Smooth muscle cell (in vitro differentiated cells): ENCODE measurements around the gene CLIC3. TPM values are rescaled to one million over a fixed set of nuclear protein-coding genes. Genes with fewer than 3 reads are reported as not detected.

Experiments
- DNase-seq: peaks from one replicate; lab custom pipeline; 2025; ENCODE audit not compliant: unreplicated experiment; lab: John Stamatoyannopoulos, UW
- H2AFZ ChIP-seq: fragments of 200-600 bp; sonication (generic); 2 replicates; pipeline ENCODE4 v1.6.0; 2016; ENCODE audit warnings: antibody characterized with exemption, low read depth, mild to moderate bottlenecking
- H3F3A ChIP-seq: fragments of 200-600 bp; sonication (generic); 2 replicates; pipeline ENCODE4 v1.6.0; 2017; ENCODE audit warnings: antibody characterized with exemption, low read depth
- H3K27ac ChIP-seq: fragments of 200-600 bp; sonication (generic); 2 replicates; pipeline ENCODE4 v1.5.1; 2016; ENCODE audit warnings: low read depth, mild to moderate bottlenecking
- H3K27me3 ChIP-seq: fragments of 200-600 bp; sonication (generic); 2 replicates; pipeline ENCODE4 v1.6.1; 2016; ENCODE audit warnings: low read depth, mild to moderate bottlenecking
- H3K36me3 ChIP-seq: fragments of 200-600 bp; sonication (generic); 2 replicates; pipeline ENCODE4 v1.5.1; 2016; ENCODE audit warnings: low read depth
- H3K4me1 ChIP-seq: fragments of 200-600 bp; sonication (generic); 2 replicates; pipeline ENCODE4 v1.5.1; 2016; ENCODE audit warnings: low read depth
- H3K4me2 ChIP-seq: fragments of 200-600 bp; sonication (generic); 2 replicates; pipeline ENCODE4 v1.6.0; 2016; ENCODE audit warnings: mild to moderate bottlenecking
- H3K4me3 ChIP-seq: fragments of 200-600 bp; sonication (generic); 2 replicates; pipeline ENCODE4 v1.5.1; 2016; ENCODE audit warnings: mild to moderate bottlenecking
- H3K79me2 ChIP-seq: fragments of 200-600 bp; sonication (generic); 2 replicates; pipeline ENCODE4 v1.6.0; 2016; ENCODE audit warnings: low read depth, mild to moderate bottlenecking
- H3K9ac ChIP-seq: fragments of 200-600 bp; sonication (generic); 2 replicates; pipeline ENCODE4 v1.6.0; 2016; ENCODE audit warnings: low read depth
- H3K9me3 ChIP-seq: fragments of 200-600 bp; sonication (generic); replicated peaks from 2 replicates; pipeline ENCODE4 v1.5.1; 2016; ENCODE audit warnings: low read depth
- H4K20me1 ChIP-seq: fragments of 200-600 bp; sonication (generic); 2 replicates; pipeline ENCODE4 v1.6.0; 2016; ENCODE audit warnings: low read depth
- WGBS: methylation state at CpG from one replicate; pipeline ENCODE4 v1.1.7; 2016; ENCODE audit warnings: low lambda C conversion rate; 5-methylcytosine and 5-hydroxymethylcytosine counted together
- polyA plus RNA-seq: library from polyadenylated mRNA; unstranded; fragments of >200 nt; fragmentation: Nextera tagmentation; extraction: Ambion mirVana; gene quantifications from 2 replicates; pipeline ENCODE4 v1.2.1, GENCODE V29; 2016
- total RNA-seq: library from RNA; depleted of rRNA; stranded (reverse); fragments of >200 nt; gene quantifications from 2 replicates; pipeline ENCODE4 v1.2.3, GENCODE V29; 2014
- TF ChIP-seq, protein P1 (sequence below): fragments of 200-600 bp; sonication (generic); IDR thresholded peaks from 2 replicates; pipeline ENCODE4 v1.5.1; 2017; ENCODE audit warnings: borderline replicate concordance, mild to moderate bottlenecking, antibody characterized with exemption; ENCODE audit not compliant: insufficient read depth, poor library complexity, severe bottlenecking

The CLIC3 gene
- total and polyA plus RNA-seq, 2 experiments from 2014 or later: 36.8 to 43.9 TPM

DNA sequence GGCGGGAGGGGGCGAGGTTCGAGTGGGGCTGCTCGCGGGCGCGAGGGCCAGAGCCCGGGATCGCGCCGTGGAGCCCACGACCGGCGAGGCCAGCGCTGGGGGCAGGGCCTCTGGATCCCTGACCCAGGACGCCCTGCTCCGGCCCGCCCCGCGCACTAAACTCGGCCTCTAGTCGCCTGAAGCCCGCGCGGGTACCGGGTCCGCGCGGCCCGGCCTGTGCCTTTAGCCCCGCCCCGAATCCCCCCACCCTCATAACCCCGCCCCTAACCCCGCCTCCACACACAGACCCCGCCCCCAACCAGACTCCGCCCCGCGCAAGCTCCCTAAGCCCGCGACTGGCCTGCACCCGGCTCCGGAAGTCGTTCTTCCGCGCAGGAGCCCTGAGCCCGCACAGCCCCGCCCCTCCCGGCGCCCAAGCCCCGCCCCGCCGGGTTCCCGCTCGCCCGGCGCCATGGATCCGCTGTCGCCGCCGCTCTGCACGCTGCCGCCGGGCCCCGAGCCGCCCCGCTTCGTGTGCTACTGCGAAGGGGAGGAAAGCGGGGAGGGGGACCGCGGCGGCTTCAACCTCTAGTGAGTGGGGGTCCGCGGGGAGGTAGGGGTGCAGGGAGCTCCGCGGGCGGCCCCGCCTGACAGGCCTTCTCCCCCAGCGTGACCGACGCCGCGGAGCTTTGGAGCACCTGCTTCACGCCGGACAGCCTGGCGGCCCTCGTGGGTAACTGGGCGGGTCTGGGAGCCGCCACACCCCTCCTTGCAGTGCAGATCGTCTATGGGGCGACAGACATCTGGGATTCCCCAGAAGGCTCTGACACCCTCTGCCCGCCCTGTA lies 4.2 kb downstream of the CLIC3 start, which contains the start of gene PAXX:
Gene PAXX, plus strand, starts transcription at position 430 of the 826 bp plus-strand sequence. Its CDS starts 22 bp downstream, at position 452.
- no peaks in the 10 kb centered on the region for H3K36me3 ChIP-seq
- H3K27ac ChIP-seq: peak within 1 kb of the TSS; percentile 31
- peak within 1 kb of the TSS; percentile 97 for H3K4me2 ChIP-seq
- H3K9ac ChIP-seq: peak within 1 kb of the TSS; percentile 57
- no peaks in the 10 kb centered on the region for H4K20me1 ChIP-seq
- H3K4me3 ChIP-seq: peak within 1 kb of the TSS; percentile 93
- H3F3A ChIP-seq: peaks cover 3% of the 10 kb centered on the region
- H3K27me3 ChIP-seq: no peaks in the 10 kb centered on the region
- peaks cover 16% of the 10 kb centered on the region for H3K4me1 ChIP-seq
- peak; percentile 78 for DNase-seq
- 2% methylated on average over 45 of the region's 92 CpGs for WGBS
- peak within 1 kb of the TSS; percentile 84 for H2AFZ ChIP-seq
- TF ChIP-seq, protein P1, sequence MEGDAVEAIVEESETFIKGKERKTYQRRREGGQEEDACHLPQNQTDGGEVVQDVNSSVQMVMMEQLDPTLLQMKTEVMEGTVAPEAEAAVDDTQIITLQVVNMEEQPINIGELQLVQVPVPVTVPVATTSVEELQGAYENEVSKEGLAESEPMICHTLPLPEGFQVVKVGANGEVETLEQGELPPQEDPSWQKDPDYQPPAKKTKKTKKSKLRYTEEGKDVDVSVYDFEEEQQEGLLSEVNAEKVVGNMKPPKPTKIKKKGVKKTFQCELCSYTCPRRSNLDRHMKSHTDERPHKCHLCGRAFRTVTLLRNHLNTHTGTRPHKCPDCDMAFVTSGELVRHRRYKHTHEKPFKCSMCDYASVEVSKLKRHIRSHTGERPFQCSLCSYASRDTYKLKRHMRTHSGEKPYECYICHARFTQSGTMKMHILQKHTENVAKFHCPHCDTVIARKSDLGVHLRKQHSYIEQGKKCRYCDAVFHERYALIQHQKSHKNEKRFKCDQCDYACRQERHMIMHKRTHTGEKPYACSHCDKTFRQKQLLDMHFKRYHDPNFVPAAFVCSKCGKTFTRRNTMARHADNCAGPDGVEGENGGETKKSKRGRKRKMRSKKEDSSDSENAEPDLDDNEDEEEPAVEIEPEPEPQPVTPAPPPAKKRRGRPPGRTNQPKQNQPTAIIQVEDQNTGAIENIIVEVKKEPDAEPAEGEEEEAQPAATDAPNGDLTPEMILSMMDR: no peak
- no peaks in the 10 kb centered on the region for H3K79me2 ChIP-seq
- H3K9me3 ChIP-seq: no peaks in the 10 kb centered on the region

DNA sequence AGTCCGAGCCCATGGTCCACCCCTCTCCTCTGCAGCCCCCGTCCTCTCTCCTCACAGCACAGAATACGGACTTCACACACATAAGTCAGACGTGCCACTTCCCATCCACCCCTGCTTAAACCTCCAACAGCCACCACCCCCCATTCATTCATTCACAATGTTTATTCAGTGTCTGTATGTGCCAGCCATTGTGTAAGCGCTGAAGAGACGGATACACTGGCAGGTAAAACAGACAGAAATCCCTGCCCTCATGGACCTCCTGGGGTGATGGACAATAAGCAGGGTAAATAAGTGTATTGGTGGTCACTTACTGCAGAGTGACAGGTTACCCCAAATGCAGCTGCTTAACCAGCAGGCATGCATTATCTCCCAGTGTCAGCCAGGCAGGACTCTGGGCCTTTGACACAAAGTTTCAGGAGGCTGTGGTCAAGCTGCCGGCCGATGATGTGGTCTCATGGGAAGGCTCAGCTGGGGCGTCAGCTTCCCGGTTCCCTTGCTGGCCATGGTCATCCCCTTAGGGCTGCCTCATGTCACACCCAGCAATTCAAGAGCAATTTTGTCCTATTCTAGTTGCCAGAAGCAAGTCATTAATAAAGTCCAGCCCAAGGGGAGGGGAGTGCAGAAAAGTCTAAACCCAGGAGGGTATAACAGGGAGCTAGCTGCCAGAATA lies 6.0 kb downstream of the CLIC3 start:
- H3K4me2 ChIP-seq: no peak overlapping the region
- 92% methylated on average over 10 of the region's 10 CpGs for WGBS
- H3F3A ChIP-seq: peaks cover 3% of the 10 kb centered on the region
- no peak overlapping the region for H2AFZ ChIP-seq
- H3K27me3 ChIP-seq: peaks cover 12% of the 10 kb centered on the region
- no peaks in the 10 kb centered on the region for H3K9me3 ChIP-seq
- H3K9ac ChIP-seq: no peak overlapping the region
- no peak overlapping the region for H3K27ac ChIP-seq
- no peaks in the 10 kb centered on the region for H3K79me2 ChIP-seq
- H3K4me3 ChIP-seq: no peak overlapping the region
- H3K36me3 ChIP-seq: no peaks in the 10 kb centered on the region
- TF ChIP-seq, protein P1: no peak
- peaks cover 6% of the 10 kb centered on the region for H3K4me1 ChIP-seq
- no peak for DNase-seq
- H4K20me1 ChIP-seq: no peaks in the 10 kb centered on the region

DNA sequence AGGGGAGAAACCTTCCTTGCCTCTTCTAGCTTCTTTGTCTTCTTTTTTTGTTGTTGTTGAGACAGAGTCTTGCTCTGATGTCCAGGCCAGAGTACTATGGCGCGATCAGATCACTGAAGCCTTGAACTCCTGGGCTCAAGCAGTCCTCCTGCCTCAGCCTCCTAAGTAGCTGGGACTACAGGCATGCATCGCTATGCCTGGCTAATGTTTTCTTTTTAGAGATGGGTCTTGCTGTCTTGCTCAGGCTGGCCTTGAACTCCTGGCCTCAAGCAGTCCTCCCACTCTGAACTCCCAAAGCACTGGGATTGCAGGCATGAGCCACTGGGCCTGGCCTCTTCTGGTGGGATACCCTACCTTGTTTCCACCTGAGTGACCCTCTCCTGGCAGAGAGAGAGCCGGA lies 7.5 kb downstream of the CLIC3 start:
- H3K4me3 ChIP-seq: no peak overlapping the region
- H3K9me3 ChIP-seq: no peaks in the 10 kb centered on the region
- DNase-seq: no peak
- H3K27ac ChIP-seq: no peak overlapping the region
- H3K27me3 ChIP-seq: peaks cover 27% of the 10 kb centered on the region
- peaks cover 6% of the 10 kb centered on the region for H3K4me1 ChIP-seq
- H3K79me2 ChIP-seq: no peaks in the 10 kb centered on the region
- no peaks in the 10 kb centered on the region for H4K20me1 ChIP-seq
- WGBS: 99% methylated on average over 4 of the region's 4 CpGs
- H3K9ac ChIP-seq: no peak overlapping the region
- H3K4me2 ChIP-seq: no peak overlapping the region
- H3F3A ChIP-seq: peaks cover 3% of the 10 kb centered on the region
- H3K36me3 ChIP-seq: no peaks in the 10 kb centered on the region
- TF ChIP-seq, protein P1: no peak
- no peak overlapping the region for H2AFZ ChIP-seq
